DOHH2 (cell line): Measurements from ENCODE around the gene ATG4A.

ENCODE experiments used
- EZH2phosphoT487 ChIP-seq: fragments of 200-600 bp; sonication (generic); IDR thresholded peaks from 2 replicates; pipeline ENCODE4 v1.6.1; 2017; ENCODE audit warnings: borderline replicate concordance, mild to moderate bottlenecking, antibody characterized with exemption, low read length, moderate library complexity, mixed read lengths
- TF ChIP-seq, protein P1 (sequence below): fragments of 200-600 bp; sonication (generic); IDR thresholded peaks from one replicate; pipeline ENCODE4 v1.5.1; 2014; ENCODE audit warnings: antibody characterized with exemption, mild to moderate bottlenecking, low read depth, low read length; ENCODE audit not compliant: poor library complexity, severe bottlenecking

DNA sequence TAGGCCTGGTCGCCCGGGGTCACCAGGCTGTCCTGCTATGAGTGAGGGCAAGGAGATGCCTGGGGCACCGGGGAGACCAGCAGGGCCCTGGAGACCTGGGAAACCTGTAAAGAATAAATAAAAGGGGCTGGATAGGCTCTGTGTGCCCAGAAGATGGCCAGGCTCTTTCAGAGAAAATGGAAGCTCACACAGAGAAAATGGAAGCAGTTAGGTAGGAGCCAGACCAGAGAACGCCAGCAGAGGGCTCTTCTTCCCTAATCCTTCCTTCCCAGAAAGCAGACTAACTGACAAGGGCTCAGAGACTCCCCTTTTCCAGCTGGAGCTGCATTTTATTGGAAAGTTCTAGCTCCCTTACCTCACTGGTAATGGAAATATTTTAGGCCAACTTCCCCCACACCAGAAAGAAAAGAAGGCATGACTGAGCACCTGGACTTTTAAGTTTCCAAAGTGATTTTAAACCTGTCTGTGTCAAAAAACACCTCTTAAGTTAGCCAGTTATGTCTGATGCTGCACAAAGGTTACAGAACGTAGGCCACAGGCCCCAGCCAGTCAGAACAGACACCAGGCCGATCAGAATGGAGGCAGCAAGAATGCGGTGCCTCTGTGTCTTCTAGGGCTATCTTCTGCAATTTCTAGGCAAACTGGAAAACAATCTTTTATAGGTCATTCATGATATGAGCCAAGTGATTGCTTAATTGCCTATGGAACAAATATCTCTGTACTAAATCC is 74.0 kb downstream of the ATG4A start:
- TF ChIP-seq, protein P1, sequence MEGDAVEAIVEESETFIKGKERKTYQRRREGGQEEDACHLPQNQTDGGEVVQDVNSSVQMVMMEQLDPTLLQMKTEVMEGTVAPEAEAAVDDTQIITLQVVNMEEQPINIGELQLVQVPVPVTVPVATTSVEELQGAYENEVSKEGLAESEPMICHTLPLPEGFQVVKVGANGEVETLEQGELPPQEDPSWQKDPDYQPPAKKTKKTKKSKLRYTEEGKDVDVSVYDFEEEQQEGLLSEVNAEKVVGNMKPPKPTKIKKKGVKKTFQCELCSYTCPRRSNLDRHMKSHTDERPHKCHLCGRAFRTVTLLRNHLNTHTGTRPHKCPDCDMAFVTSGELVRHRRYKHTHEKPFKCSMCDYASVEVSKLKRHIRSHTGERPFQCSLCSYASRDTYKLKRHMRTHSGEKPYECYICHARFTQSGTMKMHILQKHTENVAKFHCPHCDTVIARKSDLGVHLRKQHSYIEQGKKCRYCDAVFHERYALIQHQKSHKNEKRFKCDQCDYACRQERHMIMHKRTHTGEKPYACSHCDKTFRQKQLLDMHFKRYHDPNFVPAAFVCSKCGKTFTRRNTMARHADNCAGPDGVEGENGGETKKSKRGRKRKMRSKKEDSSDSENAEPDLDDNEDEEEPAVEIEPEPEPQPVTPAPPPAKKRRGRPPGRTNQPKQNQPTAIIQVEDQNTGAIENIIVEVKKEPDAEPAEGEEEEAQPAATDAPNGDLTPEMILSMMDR: peak; percentile 25
- TF ChIP-seq EZH2phosphoT487: no peak
